ENCODE results near the gene OSBPL2.

The OSBPL2 gene

GRCh38 chr20:62293111-62293784 lies 54.9 kb downstream of the OSBPL2 start:
- TF ChIP-seq, protein P1, sequence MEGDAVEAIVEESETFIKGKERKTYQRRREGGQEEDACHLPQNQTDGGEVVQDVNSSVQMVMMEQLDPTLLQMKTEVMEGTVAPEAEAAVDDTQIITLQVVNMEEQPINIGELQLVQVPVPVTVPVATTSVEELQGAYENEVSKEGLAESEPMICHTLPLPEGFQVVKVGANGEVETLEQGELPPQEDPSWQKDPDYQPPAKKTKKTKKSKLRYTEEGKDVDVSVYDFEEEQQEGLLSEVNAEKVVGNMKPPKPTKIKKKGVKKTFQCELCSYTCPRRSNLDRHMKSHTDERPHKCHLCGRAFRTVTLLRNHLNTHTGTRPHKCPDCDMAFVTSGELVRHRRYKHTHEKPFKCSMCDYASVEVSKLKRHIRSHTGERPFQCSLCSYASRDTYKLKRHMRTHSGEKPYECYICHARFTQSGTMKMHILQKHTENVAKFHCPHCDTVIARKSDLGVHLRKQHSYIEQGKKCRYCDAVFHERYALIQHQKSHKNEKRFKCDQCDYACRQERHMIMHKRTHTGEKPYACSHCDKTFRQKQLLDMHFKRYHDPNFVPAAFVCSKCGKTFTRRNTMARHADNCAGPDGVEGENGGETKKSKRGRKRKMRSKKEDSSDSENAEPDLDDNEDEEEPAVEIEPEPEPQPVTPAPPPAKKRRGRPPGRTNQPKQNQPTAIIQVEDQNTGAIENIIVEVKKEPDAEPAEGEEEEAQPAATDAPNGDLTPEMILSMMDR (IDR thresholded peaks at IDR 0.05; ENCODE audit: control insufficient read depth, insufficient read depth, low read depth, low read length, missing control alignments) = no peak
- no peak for DNase-seq (ENCODE audit: low read depth)
- no peak overlapping the region for H3K4me3 ChIP-seq (ENCODE audit: control insufficient read depth, low read depth, low read length)

- TF ChIP-seq, protein P1 (IDR thresholded peaks at IDR 0.05; ENCODE audit: control insufficient read depth, insufficient read depth, low read depth, low read length, missing control alignments) = no peak
- DNase-seq (ENCODE audit: low read depth) = no peak
- no peak overlapping the region for H3K4me3 ChIP-seq (ENCODE audit: control insufficient read depth, low read depth, low read length)
Observed at GRCh38 chr20:62293946-62294345, 55.6 kb downstream of the OSBPL2 start.

- TF ChIP-seq, protein P1 (IDR thresholded peaks at IDR 0.05; ENCODE audit: control insufficient read depth, insufficient read depth, low read depth, low read length, missing control alignments) = no peak
- no peak overlapping the region for H3K4me3 ChIP-seq (ENCODE audit: control insufficient read depth, low read depth, low read length)
- no peak for DNase-seq (ENCODE audit: low read depth)
Observed at GRCh38 chr20:62294516-62294915, 56.2 kb downstream of the OSBPL2 start.

DNA sequence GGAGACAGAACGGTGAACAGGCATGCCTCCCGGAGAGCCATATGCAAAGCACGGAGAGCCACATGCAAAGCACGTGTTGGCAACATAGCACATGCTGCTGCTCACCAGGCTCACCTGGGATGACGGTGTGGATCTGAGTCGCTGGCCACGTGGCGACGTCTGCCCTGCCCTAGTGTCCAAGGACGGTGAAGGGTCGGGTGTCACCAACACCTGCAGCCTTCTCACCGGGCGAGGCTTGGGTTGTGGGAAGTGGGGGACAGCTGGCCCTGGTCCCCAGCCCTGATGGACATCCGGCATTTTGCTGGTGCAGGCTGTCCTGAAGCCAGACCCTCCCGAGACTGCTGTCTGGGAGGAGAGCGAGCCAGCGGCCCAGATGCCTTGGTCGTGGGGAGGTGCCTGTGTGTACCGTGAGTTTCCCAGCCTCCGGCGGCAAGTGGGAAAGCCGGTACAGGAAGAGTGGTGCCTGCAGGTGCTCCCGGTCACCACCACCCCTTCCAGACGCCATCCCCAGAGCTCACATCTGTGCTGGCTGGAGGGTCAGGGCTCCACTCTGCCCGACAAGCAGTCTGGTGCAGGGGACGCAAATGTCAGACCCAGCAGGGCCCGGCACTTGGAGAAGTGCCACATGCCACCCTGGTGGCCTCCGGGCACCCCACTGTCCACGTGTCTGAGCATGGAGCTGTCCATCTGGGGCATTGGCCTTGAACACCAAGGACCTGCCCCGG lies 58.6 kb downstream of the OSBPL2 start:
- TF ChIP-seq, protein P1 (IDR thresholded peaks at IDR 0.05; ENCODE audit: control insufficient read depth, insufficient read depth, low read depth, low read length, missing control alignments) = no peak
- no peak for DNase-seq (ENCODE audit: low read depth)
- H3K4me3 ChIP-seq (ENCODE audit: control insufficient read depth, low read depth, low read length) = no peak overlapping the region

- DNase-seq (ENCODE audit: low read depth) = no peak
- TF ChIP-seq, protein P1 (IDR thresholded peaks at IDR 0.05; ENCODE audit: control insufficient read depth, insufficient read depth, low read depth, low read length, missing control alignments) = no peak
- no peak overlapping the region for H3K4me3 ChIP-seq (ENCODE audit: control insufficient read depth, low read depth, low read length)
Observed at GRCh38 chr20:62297449-62298227, 59.3 kb downstream of the OSBPL2 start.

GRCh38 chr20:62298577-62299249 lies 60.4 kb downstream of the OSBPL2 start:
- no peak overlapping the region for H3K4me3 ChIP-seq (ENCODE audit: control insufficient read depth, low read depth, low read length)
- TF ChIP-seq, protein P1 (IDR thresholded peaks at IDR 0.05; ENCODE audit: control insufficient read depth, insufficient read depth, low read depth, low read length, missing control alignments) = no peak
- DNase-seq (ENCODE audit: low read depth) = no peak
